C4-2B (cell line): ENCODE results near the gene NUDT14.

ENCODE experiments used
- H3K27ac ChIP-seq: fragments of 450-650 bp; 2 replicates; pipeline ENCODE4 v1.5.1; 2017
- ZFX ChIP-seq: fragments of 450-650 bp; IDR thresholded peaks from 2 replicates; pipeline ENCODE4 v1.6.1; 2017
- TF ChIP-seq, protein P1 (sequence below): fragments of 450-650 bp; conservative IDR thresholded peaks from 2 replicates; pipeline ENCODE4 v1.5.1; 2017; ENCODE audit warnings: mild to moderate bottlenecking

Gene NUDT14

DNA sequence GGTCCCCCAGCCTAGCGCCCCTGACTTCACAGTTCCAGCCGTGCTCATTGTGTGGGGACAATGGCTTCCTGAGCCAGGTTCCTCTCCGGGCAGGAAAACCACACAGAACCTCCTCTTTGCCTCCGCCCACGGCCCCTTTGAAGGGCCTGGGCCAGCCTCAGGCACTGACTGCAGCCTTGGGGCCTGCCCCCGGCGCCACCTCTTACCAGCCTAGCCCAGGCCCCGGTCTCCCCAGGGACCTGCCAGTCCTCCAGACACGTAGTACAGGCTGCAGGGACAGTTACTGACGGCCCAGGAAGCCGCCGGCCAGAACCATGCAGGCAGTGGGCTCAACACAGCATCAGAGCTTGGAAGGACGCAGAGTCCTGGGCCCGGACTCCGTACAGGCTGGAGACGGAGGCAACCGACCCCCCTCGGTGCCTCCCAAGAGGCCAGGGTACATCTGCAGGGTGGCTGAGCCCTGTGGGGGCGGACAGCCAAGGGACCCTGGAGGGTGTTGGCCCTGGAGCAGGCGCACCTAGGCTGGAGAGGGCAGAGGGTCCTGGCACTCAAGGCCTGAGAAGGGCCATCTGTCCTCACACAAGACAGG lies 20.9 kb upstream of the NUDT14 start:
- no peak overlapping the region for H3K27ac ChIP-seq
- no peak for TF ChIP-seq ZFX
- TF ChIP-seq, protein P1, sequence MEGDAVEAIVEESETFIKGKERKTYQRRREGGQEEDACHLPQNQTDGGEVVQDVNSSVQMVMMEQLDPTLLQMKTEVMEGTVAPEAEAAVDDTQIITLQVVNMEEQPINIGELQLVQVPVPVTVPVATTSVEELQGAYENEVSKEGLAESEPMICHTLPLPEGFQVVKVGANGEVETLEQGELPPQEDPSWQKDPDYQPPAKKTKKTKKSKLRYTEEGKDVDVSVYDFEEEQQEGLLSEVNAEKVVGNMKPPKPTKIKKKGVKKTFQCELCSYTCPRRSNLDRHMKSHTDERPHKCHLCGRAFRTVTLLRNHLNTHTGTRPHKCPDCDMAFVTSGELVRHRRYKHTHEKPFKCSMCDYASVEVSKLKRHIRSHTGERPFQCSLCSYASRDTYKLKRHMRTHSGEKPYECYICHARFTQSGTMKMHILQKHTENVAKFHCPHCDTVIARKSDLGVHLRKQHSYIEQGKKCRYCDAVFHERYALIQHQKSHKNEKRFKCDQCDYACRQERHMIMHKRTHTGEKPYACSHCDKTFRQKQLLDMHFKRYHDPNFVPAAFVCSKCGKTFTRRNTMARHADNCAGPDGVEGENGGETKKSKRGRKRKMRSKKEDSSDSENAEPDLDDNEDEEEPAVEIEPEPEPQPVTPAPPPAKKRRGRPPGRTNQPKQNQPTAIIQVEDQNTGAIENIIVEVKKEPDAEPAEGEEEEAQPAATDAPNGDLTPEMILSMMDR = no peak

DNA sequence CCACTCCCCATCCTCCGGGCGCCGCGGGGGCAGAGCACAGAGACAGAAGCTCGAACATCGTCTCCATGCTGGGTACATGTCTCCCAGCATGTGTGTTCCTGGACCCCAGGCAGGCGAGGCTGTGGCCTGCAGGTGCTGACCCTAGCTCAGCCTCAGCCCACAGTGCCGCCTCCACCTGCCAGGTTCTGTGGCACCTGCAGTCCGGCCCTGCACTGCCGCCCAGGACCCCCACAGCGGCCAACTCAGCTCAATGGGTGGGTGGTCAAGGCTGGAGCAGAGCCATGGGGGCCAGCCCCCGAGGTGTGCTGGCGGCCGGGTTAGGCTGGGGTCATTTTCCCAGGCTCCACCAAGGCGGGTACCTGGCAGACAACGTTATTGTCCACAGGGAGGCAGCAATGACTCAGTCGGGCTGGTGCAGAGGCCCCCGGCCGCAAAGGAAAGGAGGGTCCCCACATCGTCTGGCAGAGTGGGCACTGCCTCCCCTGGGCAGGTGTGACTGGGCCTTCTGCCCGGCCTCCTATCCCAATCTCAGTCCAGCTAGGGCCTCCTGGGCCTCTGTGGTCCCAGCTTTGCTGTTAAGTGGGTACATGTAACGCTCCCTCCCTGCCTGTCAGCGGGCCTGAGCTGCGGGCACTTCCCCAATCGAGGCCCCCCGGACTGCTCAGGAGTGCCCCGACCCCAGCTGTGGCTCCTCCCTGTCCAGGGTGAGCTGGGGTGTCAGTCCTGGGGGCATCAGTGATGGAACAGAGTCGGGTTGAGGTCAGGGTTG lies 20.2 kb upstream of the NUDT14 start:
- H3K27ac ChIP-seq = no peak overlapping the region
- TF ChIP-seq, protein P1 = no peak; the same call in 1 of the 2 replicates
- TF ChIP-seq ZFX = no peak

DNA sequence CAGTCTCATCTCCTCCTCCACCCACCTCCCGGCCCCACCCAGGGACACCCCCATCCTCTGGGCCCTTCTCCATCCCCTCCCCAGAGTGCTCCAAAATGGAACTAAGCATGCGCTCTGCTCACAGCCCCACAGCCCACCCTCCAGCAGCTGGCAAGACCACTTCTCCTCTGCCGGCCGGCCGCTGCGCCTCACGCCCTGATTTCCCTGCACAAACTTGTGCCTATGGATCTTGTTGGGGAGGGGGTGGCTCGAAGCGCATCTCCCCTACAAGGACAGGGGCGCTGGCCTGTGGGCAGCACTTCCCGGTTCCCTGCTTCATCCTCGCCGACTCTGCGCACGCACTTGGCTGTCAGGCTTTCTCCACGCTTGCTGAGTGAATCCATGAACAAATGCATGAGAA lies 19.5 kb upstream of the NUDT14 start:
- no peak overlapping the region for H3K27ac ChIP-seq
- no peak for TF ChIP-seq ZFX
- TF ChIP-seq, protein P1 = no peak

- H3K27ac ChIP-seq = no peak overlapping the region
- TF ChIP-seq, protein P1 = no peak; the same call in 1 of the 2 replicates
- TF ChIP-seq ZFX = no peak
These were observed 19.0 kb upstream of the NUDT14 start for GRCh38 chr14:105200074-105200473.

- H3K27ac ChIP-seq = no peak overlapping the region
- no peak for TF ChIP-seq ZFX
- TF ChIP-seq, protein P1 = no peak
These were observed 18.0 kb upstream of the NUDT14 start for GRCh38 chr14:105199093-105199492.

- TF ChIP-seq, protein P1 = no peak; the same call in 1 of the 2 replicates
- no peak for TF ChIP-seq ZFX
These were observed 17.5 kb upstream of the NUDT14 start for GRCh38 chr14:105198588-105198987.

GRCh38 chr14:105197211-105197641 lies 16.1 kb upstream of the NUDT14 start:
- no peak for TF ChIP-seq ZFX
- TF ChIP-seq, protein P1 = no peak

More at GRCh38 chr14:105198588-105198987, 17.5 kb upstream of the NUDT14 start:
- H3K27ac ChIP-seq = no peak overlapping the region

More at GRCh38 chr14:105197211-105197641, 16.1 kb upstream of the NUDT14 start:
- H3K27ac ChIP-seq = no peak overlapping the region
